Measurements from ENCODE around the gene TUBG1. TPM values are rescaled to one million over a fixed set of nuclear protein-coding genes. Genes with fewer than 3 reads are reported as not detected.
A peak's percentile ranks its signal among the peaks of the same experiment; 100 is the strongest.

The TUBG1 gene
- total RNA-seq, 2 experiments from 2014 or later, result 113 to 114 TPM

GRCh38 chr17:42612013-42612412 lies 2.5 kb downstream of the TUBG1 start:
- DNase-seq (ENCODE audit: low spot score), result no peak
- POLR2A ChIA-PET, result interaction anchor here (0.7 to 1.2 kb wide), 3 partner anchors 8 to 21 kb away, joined by 3 to 5 read pairs (median 3); no protein-coding TSS in a partner anchor
- peaks cover 35% of the 10 kb centered on the region for H3K79me2 ChIP-seq (ENCODE audit: insufficient read depth, low read depth, low read length)
- intact Hi-C loops (cut with micrococcal nuclease; ENCODE audit: unreplicated experiment), result no loop called here
- H2AFZ ChIP-seq (ENCODE audit: low read length), result no peak overlapping the region
- H3K4me2 ChIP-seq (ENCODE audit: low read length), result no peak overlapping the region
- BruUV-seq (replicated peaks), result no TSS peak
- no peaks in the 10 kb centered on the region for H3K9me3 ChIP-seq (ENCODE audit: low read length)
- H3K4me1 ChIP-seq (ENCODE audit: insufficient read depth, low read length, poor library complexity, severe bottlenecking), result peaks cover 5% of the 10 kb centered on the region
- H3K36me3 ChIP-seq (ENCODE audit: insufficient read depth, low read length), result peaks cover 46% of the 10 kb centered on the region
- H3K4me3 ChIP-seq (ENCODE audit: low read depth, low read length, poor library complexity, severe bottlenecking), result no peak overlapping the region
- no peak overlapping the region for H3K27ac ChIP-seq (ENCODE audit: low read depth, low read length, poor library complexity, severe bottlenecking)
- H4K20me1 ChIP-seq (ENCODE audit: insufficient read depth, low read length), result no peaks in the 10 kb centered on the region; the same call in 1 of the 2 replicates
- H3K9me2 ChIP-seq (ENCODE audit: insufficient read depth, low read length), result no peaks in the 10 kb centered on the region
- CTCF ChIA-PET (ENCODE audit: unreplicated experiment), result no interaction called here
- TF ChIP-seq CTCF (conservative IDR thresholded peaks at IDR 0.05; ENCODE audit: low read length), result no peak
- no peak for TF ChIP-seq EZH2phosphoT487 (IDR thresholded peaks at IDR 0.05; ENCODE audit: borderline replicate concordance, low read depth, low read length)

- no peak overlapping the region for H2AFZ ChIP-seq (ENCODE audit: low read length)
- no peak overlapping the region for H3K27ac ChIP-seq (ENCODE audit: low read depth, low read length, poor library complexity, severe bottlenecking)
- ChIA-PET CTCF (ENCODE audit: unreplicated experiment) (interaction anchor here (0.5 kb wide), 1 partner anchor 273 kb away, joined by 3 read pairs; no protein-coding TSS in a partner anchor), POLR2A (no interaction called here)
- H3K4me2 ChIP-seq (ENCODE audit: low read length), result no peak overlapping the region
- TF ChIP-seq EZH2phosphoT487 (IDR thresholded peaks at IDR 0.05; ENCODE audit: borderline replicate concordance, low read depth, low read length), result no peak
- no peak for TF ChIP-seq CTCF (conservative IDR thresholded peaks at IDR 0.05; ENCODE audit: low read length)
- H4K20me1 ChIP-seq (ENCODE audit: insufficient read depth, low read length), result no peaks in the 10 kb centered on the region
- DNase-seq (ENCODE audit: low spot score), result no peak
- no peaks in the 10 kb centered on the region for H3K9me2 ChIP-seq (ENCODE audit: insufficient read depth, low read length)
- intact Hi-C loops (cut with micrococcal nuclease; ENCODE audit: unreplicated experiment), result no loop called here
- H3K9me3 ChIP-seq (ENCODE audit: low read length), result no peaks in the 10 kb centered on the region
- peaks cover 17% of the 10 kb centered on the region for H3K79me2 ChIP-seq (ENCODE audit: insufficient read depth, low read depth, low read length)
- no TSS peak for BruUV-seq (replicated peaks)
- peaks cover 18% of the 10 kb centered on the region for H3K4me1 ChIP-seq (ENCODE audit: insufficient read depth, low read length, poor library complexity, severe bottlenecking)
- H3K36me3 ChIP-seq (ENCODE audit: insufficient read depth, low read length), result peaks cover 51% of the 10 kb centered on the region
- no peak overlapping the region for H3K4me3 ChIP-seq (ENCODE audit: low read depth, low read length, poor library complexity, severe bottlenecking)
These were observed 4.3 kb downstream of the TUBG1 start for GRCh38 chr17:42613699-42614295.

- H3K4me3 ChIP-seq (ENCODE audit: low read depth, low read length, poor library complexity, severe bottlenecking), result no peak overlapping the region
- intact Hi-C loops (cut with micrococcal nuclease; ENCODE audit: unreplicated experiment), result loop anchor here (2.0 to 5.0 kb wide), 2 partner anchors 39 kb away; partner anchors contain the start of gene TUBG2
- ChIA-PET POLR2A (interaction anchor here (0.6 to 1.9 kb wide), 12 partner anchors 9 to 804 kb away, joined by 3 to 5 read pairs (median 3); partner anchors contain the start of genes PSMC3IP, RETREG3, TUBG1 and TUBG2), CTCF (ENCODE audit: unreplicated experiment) (interaction anchor here (1.3 kb wide), 1 partner anchor 13 kb away, joined by 3 read pairs; no protein-coding TSS in a partner anchor)
- TF ChIP-seq EZH2phosphoT487 (IDR thresholded peaks at IDR 0.05; ENCODE audit: borderline replicate concordance, low read depth, low read length) (no peak), CTCF (conservative IDR thresholded peaks at IDR 0.05; ENCODE audit: low read length) (no peak)
- DNase-seq (ENCODE audit: low spot score), result peak; percentile 44
- peaks cover 27% of the 10 kb centered on the region for H3K4me1 ChIP-seq (ENCODE audit: insufficient read depth, low read length, poor library complexity, severe bottlenecking)
- H3K27ac ChIP-seq (ENCODE audit: low read depth, low read length, poor library complexity, severe bottlenecking), result peak overlapping the region; percentile 60
- H2AFZ ChIP-seq (ENCODE audit: low read length), result no peak overlapping the region; the same call in 1 of the 2 replicates
- no peaks in the 10 kb centered on the region for H4K20me1 ChIP-seq (ENCODE audit: insufficient read depth, low read length)
- no TSS peak for BruUV-seq (replicated peaks)
- H3K9me2 ChIP-seq (ENCODE audit: insufficient read depth, low read length), result no peaks in the 10 kb centered on the region
- peaks cover 36% of the 10 kb centered on the region for H3K36me3 ChIP-seq (ENCODE audit: insufficient read depth, low read length)
- peak overlapping the region; percentile 56 for H3K4me2 ChIP-seq (ENCODE audit: low read length)
- no peaks in the 10 kb centered on the region for H3K79me2 ChIP-seq (ENCODE audit: insufficient read depth, low read depth, low read length)
- no peaks in the 10 kb centered on the region for H3K9me3 ChIP-seq (ENCODE audit: low read length)
These were observed 8.5 kb downstream of the TUBG1 start for GRCh38 chr17:42617956-42618431.
